T-helper 1 cell treated with Interleukin-12 subunit alpha and Interleukin-12 subunit beta and Interleukin-4 antibody, amounts not matched to agents 30 μg/mL and 1 μg/mL, for 36 hours (primary cell): ENCODE measurements around the gene RHOH.
"Not testable (repeated sequence)": the region's sequence is repeated elsewhere in the genome, so short reads cannot be mapped to it uniquely, and the experiment has no call there.

ENCODE experiments used
- H3K27ac Mint-ChIP-seq: one replicate; pipeline ENCODE4 v1.8.0; 2021; ENCODE audit warnings: mild to moderate bottlenecking, mixed read lengths
- H3K27me3 Mint-ChIP-seq: one replicate; pipeline ENCODE4 v1.8.0; 2021; ENCODE audit warnings: low read depth, mixed read lengths
- H3K36me3 Mint-ChIP-seq: one replicate; pipeline ENCODE4 v1.8.0; 2021; ENCODE audit warnings: low read depth, mixed read lengths
- H3K4me1 Mint-ChIP-seq: one replicate; pipeline ENCODE4 v1.8.0; 2021; ENCODE audit warnings: low read depth, mixed read lengths
- H3K4me3 Mint-ChIP-seq: one replicate; pipeline ENCODE4 v1.8.0; 2021; ENCODE audit warnings: mild to moderate bottlenecking, moderate library complexity, mixed read lengths
- H3K9me3 Mint-ChIP-seq: one replicate; pipeline ENCODE4 v1.8.0; 2021; ENCODE audit warnings: mixed read lengths

RHOH gene

GRCh38 chr4:40288566-40288965 is 91.7 kb downstream of the RHOH start:
- peaks cover 7% of the 10 kb centered on the region for H3K36me3 Mint-ChIP-seq
- no peaks in the 10 kb centered on the region for H3K27me3 Mint-ChIP-seq
- no peak overlapping the region for H3K4me3 Mint-ChIP-seq
- peaks cover 3% of the 10 kb centered on the region for H3K9me3 Mint-ChIP-seq
- peaks cover 52% of the 10 kb centered on the region for H3K4me1 Mint-ChIP-seq
- H3K27ac Mint-ChIP-seq, result peak overlapping the region; percentile 37

- no peaks in the 10 kb centered on the region for H3K27me3 Mint-ChIP-seq
- H3K9me3 Mint-ChIP-seq, result peaks cover 3% of the 10 kb centered on the region
- peaks cover 42% of the 10 kb centered on the region for H3K4me1 Mint-ChIP-seq
- H3K36me3 Mint-ChIP-seq, result peaks cover 7% of the 10 kb centered on the region
- H3K27ac Mint-ChIP-seq, result peak overlapping the region; percentile 78
- H3K4me3 Mint-ChIP-seq, result peak overlapping the region; percentile 61
Measured at GRCh38 chr4:40289366-40290188, 92.7 kb downstream of the RHOH start.

GRCh38 chr4:40290611-40291186 is 93.9 kb downstream of the RHOH start:
- Mint-ChIP-seq H3K4me1 (peaks cover 41% of the 10 kb centered on the region), H3K4me3 (peak overlapping the region; percentile 13)

GRCh38 chr4:40292313-40292759 is 95.5 kb downstream of the RHOH start:
- H3K4me3 Mint-ChIP-seq, result no peak overlapping the region
- H3K27ac Mint-ChIP-seq, result no peak overlapping the region
- H3K9me3 Mint-ChIP-seq, result peaks cover 4% of the 10 kb centered on the region
- peaks cover 37% of the 10 kb centered on the region for H3K4me1 Mint-ChIP-seq
- no peaks in the 10 kb centered on the region for H3K27me3 Mint-ChIP-seq
- H3K36me3 Mint-ChIP-seq, result peaks cover 8% of the 10 kb centered on the region

More at GRCh38 chr4:40290611-40291186, 93.9 kb downstream of the RHOH start:
- not testable (repeated sequence) for H3K36me3 Mint-ChIP-seq, H3K9me3 Mint-ChIP-seq, H3K27me3 Mint-ChIP-seq
- peak overlapping the region; percentile 78 for H3K27ac Mint-ChIP-seq

- H3K36me3 Mint-ChIP-seq, result peaks cover 12% of the 10 kb centered on the region
- peaks cover 8% of the 10 kb centered on the region for H3K9me3 Mint-ChIP-seq
- no peak overlapping the region for H3K27ac Mint-ChIP-seq
- no peak overlapping the region for H3K4me3 Mint-ChIP-seq
- H3K4me1 Mint-ChIP-seq, result peaks cover 41% of the 10 kb centered on the region
- H3K27me3 Mint-ChIP-seq, result no peaks in the 10 kb centered on the region
Measured at GRCh38 chr4:40294339-40294738, 97.5 kb downstream of the RHOH start.

- H3K27ac Mint-ChIP-seq, H3K9me3 Mint-ChIP-seq, H3K4me3 Mint-ChIP-seq, H3K27me3 Mint-ChIP-seq: not testable (repeated sequence)
- H3K4me1 Mint-ChIP-seq, result peaks cover 38% of the 10 kb centered on the region
- peaks cover 12% of the 10 kb centered on the region for H3K36me3 Mint-ChIP-seq
Measured at GRCh38 chr4:40295030-40295429, 98.2 kb downstream of the RHOH start.

GRCh38 chr4:40295572-40295971 is 98.7 kb downstream of the RHOH start:
- H3K36me3 Mint-ChIP-seq, result peaks cover 12% of the 10 kb centered on the region
- no peak overlapping the region for H3K27ac Mint-ChIP-seq
- H3K4me3 Mint-ChIP-seq, result no peak overlapping the region
- peaks cover 8% of the 10 kb centered on the region for H3K9me3 Mint-ChIP-seq
- H3K27me3 Mint-ChIP-seq, result no peaks in the 10 kb centered on the region
- H3K4me1 Mint-ChIP-seq, result peaks cover 38% of the 10 kb centered on the region
